ENCODE results near the gene NRSN2.
A peak's percentile ranks its signal among the peaks of the same experiment; 100 is the strongest.

DNA sequence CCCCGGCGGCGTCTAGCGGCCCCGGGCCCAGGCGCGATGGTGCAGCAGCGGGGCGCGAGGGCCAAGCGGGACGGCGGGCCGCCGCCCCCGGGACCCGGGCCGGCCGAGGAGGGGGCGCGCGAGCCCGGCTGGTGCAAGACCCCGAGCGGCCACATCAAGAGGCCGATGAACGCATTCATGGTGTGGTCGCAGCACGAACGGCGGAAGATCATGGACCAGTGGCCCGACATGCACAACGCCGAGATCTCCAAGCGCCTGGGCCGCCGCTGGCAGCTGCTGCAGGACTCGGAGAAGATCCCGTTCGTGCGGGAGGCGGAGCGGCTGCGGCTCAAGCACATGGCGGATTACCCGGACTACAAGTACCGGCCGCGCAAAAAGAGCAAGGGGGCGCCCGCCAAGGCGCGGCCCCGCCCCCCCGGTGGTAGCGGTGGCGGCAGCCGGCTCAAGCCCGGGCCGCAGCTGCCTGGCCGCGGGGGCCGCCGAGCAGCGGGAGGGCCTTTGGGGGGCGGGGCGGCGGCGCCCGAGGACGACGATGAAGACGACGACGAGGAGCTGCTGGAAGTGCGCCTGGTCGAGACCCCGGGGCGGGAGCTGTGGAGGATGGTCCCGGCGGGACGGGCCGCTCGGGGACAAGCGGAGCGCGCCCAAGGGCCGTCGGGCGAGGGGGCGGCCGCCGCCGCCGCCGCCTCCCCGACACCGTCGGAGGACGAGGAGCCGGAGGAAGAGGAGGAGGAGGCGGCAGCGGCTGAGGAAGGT, 20.8 kb upstream of the NRSN2 start:
- TF ChIP-seq, protein P1, sequence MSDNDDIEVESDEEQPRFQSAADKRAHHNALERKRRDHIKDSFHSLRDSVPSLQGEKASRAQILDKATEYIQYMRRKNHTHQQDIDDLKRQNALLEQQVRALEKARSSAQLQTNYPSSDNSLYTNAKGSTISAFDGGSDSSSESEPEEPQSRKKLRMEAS (IDR thresholded peaks at IDR 0.05; ENCODE audit: low read depth), result peak; percentile 57; the same call in 1 of the 2 replicates
- TF ChIP-seq, protein P2, sequence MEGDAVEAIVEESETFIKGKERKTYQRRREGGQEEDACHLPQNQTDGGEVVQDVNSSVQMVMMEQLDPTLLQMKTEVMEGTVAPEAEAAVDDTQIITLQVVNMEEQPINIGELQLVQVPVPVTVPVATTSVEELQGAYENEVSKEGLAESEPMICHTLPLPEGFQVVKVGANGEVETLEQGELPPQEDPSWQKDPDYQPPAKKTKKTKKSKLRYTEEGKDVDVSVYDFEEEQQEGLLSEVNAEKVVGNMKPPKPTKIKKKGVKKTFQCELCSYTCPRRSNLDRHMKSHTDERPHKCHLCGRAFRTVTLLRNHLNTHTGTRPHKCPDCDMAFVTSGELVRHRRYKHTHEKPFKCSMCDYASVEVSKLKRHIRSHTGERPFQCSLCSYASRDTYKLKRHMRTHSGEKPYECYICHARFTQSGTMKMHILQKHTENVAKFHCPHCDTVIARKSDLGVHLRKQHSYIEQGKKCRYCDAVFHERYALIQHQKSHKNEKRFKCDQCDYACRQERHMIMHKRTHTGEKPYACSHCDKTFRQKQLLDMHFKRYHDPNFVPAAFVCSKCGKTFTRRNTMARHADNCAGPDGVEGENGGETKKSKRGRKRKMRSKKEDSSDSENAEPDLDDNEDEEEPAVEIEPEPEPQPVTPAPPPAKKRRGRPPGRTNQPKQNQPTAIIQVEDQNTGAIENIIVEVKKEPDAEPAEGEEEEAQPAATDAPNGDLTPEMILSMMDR (IDR thresholded peaks at IDR 0.05), result no peak
